OCI-LY7 (cell line): ENCODE measurements around the gene SLC6A19. TPM values are rescaled to one million over a fixed set of nuclear protein-coding genes. Genes with fewer than 3 reads are reported as not detected.

Source experiments
- BruUV-seq: library from RNA; stranded (reverse); fragments of 400-500 nt; replicated peaks from 2 replicates; lab custom pipeline; 2021; lab: Mats Ljungman, UMichigan
- CTCF ChIA-PET: fragments of 300-600 bp; sonication (Branson Sonifier 250); formaldehyde crosslinking; loops from one replicate; lab custom pipeline; 2022; ENCODE audit warnings: antibody characterized with exemption; ENCODE audit not compliant: unreplicated experiment; lab: Charles Lee
- POLR2A ChIA-PET: fragments of 300-600 bp; sonication (Branson Sonifier 250); formaldehyde crosslinking; loops from one replicate; lab custom pipeline; 2022; ENCODE audit warnings: antibody characterized with exemption; lab: Charles Lee
- DNase-seq: peaks from one replicate; pipeline ENCODE4 v3.0.0-alpha.2; 2015; ENCODE audit warnings: low spot score
- H2AFZ ChIP-seq: fragments of 200-600 bp; sonication (generic), shearing (Covaris generic); 2 replicates; pipeline ENCODE4 v1.6.1; 2014; ENCODE audit warnings: mild to moderate bottlenecking, antibody characterized with exemption, low read length, moderate library complexity
- H3K27ac ChIP-seq: fragments of 200-600 bp; sonication (generic); 2 replicates; pipeline ENCODE4 v1.5.1; 2014; ENCODE audit warnings: mixed run types, low read depth, mild to moderate bottlenecking, moderate library complexity, low read length, inconsistent platforms; ENCODE audit not compliant: poor library complexity, severe bottlenecking
- H3K36me3 ChIP-seq: fragments of 200-600 bp; sonication (generic); 2 replicates; pipeline ENCODE4 v1.6.1; 2014; ENCODE audit warnings: mild to moderate bottlenecking, antibody characterized with exemption, low read length, moderate library complexity, mixed read lengths; ENCODE audit not compliant: insufficient read depth
- H3K4me1 ChIP-seq: fragments of 200-600 bp; sonication (generic); 2 replicates; pipeline ENCODE4 v1.5.1; 2014; ENCODE audit warnings: mild to moderate bottlenecking, low read length; ENCODE audit not compliant: insufficient read depth, poor library complexity, severe bottlenecking
- H3K4me2 ChIP-seq: fragments of 200-600 bp; sonication (generic); 2 replicates; pipeline ENCODE4 v1.6.1; 2014; ENCODE audit warnings: mild to moderate bottlenecking, low read length
- H3K4me3 ChIP-seq: fragments of 200-600 bp; sonication (generic); 2 replicates; pipeline ENCODE4 v1.5.1; 2014; ENCODE audit warnings: mild to moderate bottlenecking, low read depth, low read length; ENCODE audit not compliant: poor library complexity, severe bottlenecking
- H3K79me2 ChIP-seq: fragments of 200-600 bp; sonication (generic); 2 replicates; pipeline ENCODE4 v1.6.1; 2016; ENCODE audit warnings: low read depth, mild to moderate bottlenecking, low read length, moderate library complexity, mixed read lengths; ENCODE audit not compliant: insufficient read depth
- H3K9me2 ChIP-seq: fragments of 200-600 bp; sonication (generic); 2 replicates; pipeline ENCODE4 v1.6.1; 2016; ENCODE audit warnings: mild to moderate bottlenecking, low read length, mixed read lengths; ENCODE audit not compliant: insufficient read depth
- H3K9me3 ChIP-seq: fragments of 200-600 bp; sonication (generic); 2 replicates; pipeline ENCODE4 v1.6.1; 2014; ENCODE audit warnings: mild to moderate bottlenecking, mixed run types, low read length, mixed read lengths
- H4K20me1 ChIP-seq: fragments of 200-600 bp; sonication (generic); 2 replicates; pipeline ENCODE4 v1.6.1; 2014; ENCODE audit warnings: mild to moderate bottlenecking, antibody characterized with exemption, low read length, moderate library complexity, mixed read lengths; ENCODE audit not compliant: insufficient read depth
- CTCF ChIP-seq: fragments of 200-600 bp; sonication (generic); conservative IDR thresholded peaks from 2 replicates; pipeline ENCODE4 v1.5.1; 2014; ENCODE audit warnings: mild to moderate bottlenecking, antibody characterized with exemption, low read length, moderate library complexity, mixed read lengths
- EZH2phosphoT487 ChIP-seq: fragments of 200-600 bp; sonication (generic); IDR thresholded peaks from 2 replicates; pipeline ENCODE4 v1.6.1; 2018; ENCODE audit warnings: low read depth, borderline replicate concordance, mild to moderate bottlenecking, mixed run types, antibody characterized with exemption, low read length, moderate library complexity, mixed read lengths
- intact Hi-C: fragments of 100-400 bp; cut with micrococcal nuclease; formaldehyde crosslinking; loops from one replicate; pipeline ENCODE4 v1.10.0; 2022; ENCODE audit not compliant: unreplicated experiment
- total RNA-seq, 2 experiments: library from RNA; depleted of rRNA in 1 of 2; stranded (reverse); fragments of >200 nt in 1 of 2; shearing (Covaris generic) in 1 of 2; gene quantifications; 2 replicates each; pipeline ENCODE4 v1.2.3, GENCODE V29; 2014 to 2022

Gene SLC6A19
- total RNA-seq, 2 experiments from 2014 or later: not detected

- no peak overlapping the region for H3K27ac ChIP-seq
- CTCF ChIA-PET: interaction anchor here (0.9 kb wide), 1 partner anchor 146 kb away, joined by 3 read pairs; no protein-coding TSS in a partner anchor
- no peak overlapping the region for H3K4me2 ChIP-seq
- intact Hi-C loops: no loop called here
- no peaks in the 10 kb centered on the region for H3K4me1 ChIP-seq
- H3K79me2 ChIP-seq: no peaks in the 10 kb centered on the region
- no peak for DNase-seq
- no peaks in the 10 kb centered on the region for H4K20me1 ChIP-seq
- no TSS peak for BruUV-seq
- no peaks in the 10 kb centered on the region for H3K9me3 ChIP-seq
- no peaks in the 10 kb centered on the region for H3K36me3 ChIP-seq
- POLR2A ChIA-PET: no interaction called here
- no peak overlapping the region for H3K4me3 ChIP-seq
- no peak for TF ChIP-seq EZH2phosphoT487
- no peak for TF ChIP-seq CTCF
- no peak overlapping the region for H2AFZ ChIP-seq
- H3K9me2 ChIP-seq: no peaks in the 10 kb centered on the region
Observed at GRCh38 chr5:1213508-1214162, 12.2 kb downstream of the SLC6A19 start.

- no peak for DNase-seq
- Histone ChIP-seq H3K4me1 (no peaks in the 10 kb centered on the region), H2AFZ (no peak overlapping the region), H3K4me2 (no peak overlapping the region), H3K9me2 (no peaks in the 10 kb centered on the region), H3K27ac (no peak overlapping the region), H3K4me3 (no peak overlapping the region), H4K20me1 (no peaks in the 10 kb centered on the region), H3K9me3 (no peaks in the 10 kb centered on the region), H3K79me2 (no peaks in the 10 kb centered on the region), H3K36me3 (no peaks in the 10 kb centered on the region)
- CTCF ChIA-PET: interaction anchor here (0.9 kb wide), 1 partner anchor 145 kb away, joined by 3 read pairs; no protein-coding TSS in a partner anchor
- intact Hi-C loops: no loop called here
- no TSS peak for BruUV-seq
- TF ChIP-seq EZH2phosphoT487: no peak
- POLR2A ChIA-PET: no interaction called here
Observed at GRCh38 chr5:1214163-1214935, 13.0 kb downstream of the SLC6A19 start.

DNA sequence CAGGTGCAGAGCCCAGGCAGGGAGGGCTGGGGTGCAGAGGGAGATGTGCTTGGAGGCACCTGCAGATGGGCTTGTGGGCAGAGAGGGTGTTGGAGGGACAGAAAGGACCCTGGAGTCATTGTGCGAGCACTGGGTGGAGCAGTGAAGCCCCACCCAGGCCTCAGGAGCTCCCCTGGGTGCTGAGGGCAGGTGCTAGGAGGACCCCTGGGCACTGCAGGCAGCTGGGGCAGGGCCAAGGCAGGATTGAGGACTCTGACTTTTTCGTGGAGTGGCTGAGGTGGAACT is 13.5 kb downstream of the SLC6A19 start:
- Histone ChIP-seq H3K79me2 (no peaks in the 10 kb centered on the region), H3K4me2 (no peak overlapping the region), H2AFZ (no peak overlapping the region), H3K9me3 (no peaks in the 10 kb centered on the region), H3K4me3 (no peak overlapping the region), H3K36me3 (no peaks in the 10 kb centered on the region), H4K20me1 (no peaks in the 10 kb centered on the region), H3K27ac (no peak overlapping the region), H3K9me2 (no peaks in the 10 kb centered on the region), H3K4me1 (no peaks in the 10 kb centered on the region)
- CTCF ChIA-PET: no interaction called here
- intact Hi-C loops: no loop called here
- no TSS peak for BruUV-seq
- TF ChIP-seq EZH2phosphoT487: no peak
- TF ChIP-seq CTCF: no peak
- POLR2A ChIA-PET: no interaction called here
- no peak for DNase-seq
